K562 (cell line): ENCODE measurements around the gene GFOD1. TPM values are rescaled to one million over a fixed set of nuclear protein-coding genes. Genes with fewer than 3 reads are reported as not detected.

ENCODE experiments used
- ATAC-seq: fragments of 200-7000 bp; cut with Tn5 transposase; 3 replicates; pipeline ENCODE4 v1.9.1; 2020; ENCODE audit warnings: moderate library complexity
- BruUV-seq: library from RNA; stranded (reverse); fragments of 400-500 nt; replicated peaks from 2 replicates; lab custom pipeline; 2021; lab: Mats Ljungman, UMichigan
- CTCF ChIA-PET: fragments of 300-600 bp; formaldehyde crosslinking; extraction: SDS; loops from one replicate; lab custom pipeline; 2021; ENCODE audit warnings: low intra/inter-chr PET ratio; lab: Yijun Ruan, JAX
- POLR2A ChIA-PET: fragments of 300-600, 350-650 bp; sonication (Branson Sonifier 250); formaldehyde crosslinking; extraction: SDS; loops from one replicate; lab custom pipeline; 2021; ENCODE audit warnings: antibody characterized with exemption, inconsistent platforms; lab: Yijun Ruan, JAX
- DNase-seq, 4 experiments: peaks; one replicate each; pipeline versions ENCODE4 v3.0.0 to v3.0.0-alpha.2; 2011 to 2018; ENCODE audit warnings: low spot score in 3 of 4, mixed read lengths in 3 of 4; ENCODE audit errors: extremely low read depth in 1 of 4
- FAIRE-seq: peaks from 2 replicates; lab custom pipeline; 2011; peaks lifted over from hg19 to GRCh38; lab: Jason Lieb, UNC
- H2AFZ ChIP-seq: 2 replicates; pipeline ENCODE4 v1.6.0; 2011; ENCODE audit warnings: low read depth, low read length, control low read depth, inconsistent platforms
- H3K27ac ChIP-seq: fragments of 200-600 bp; 3 replicates; pipeline ENCODE4 v1.8.0; 2011; ENCODE audit warnings: low read depth, mild to moderate bottlenecking, control low read depth, inconsistent platforms, low read length, moderate library complexity, mixed read lengths; ENCODE audit errors: extremely low read depth
- H3K27me3 ChIP-seq, 2 experiments: fragments of 300-600 bp in 1 of 2; 2 replicates in 1 of 2; 3 replicates in 1 of 2; pipeline versions ENCODE4 v1.6.0 to v1.8.0; 2011; ENCODE audit warnings: inconsistent platforms in 2 of 2, low read length in 2 of 2, mild to moderate bottlenecking in 1 of 2, mixed read lengths in 1 of 2, moderate library complexity in 1 of 2; ENCODE audit not compliant: control insufficient read depth in 2 of 2, insufficient read depth in 2 of 2
- H3K36me3 ChIP-seq: fragments of 300-600 bp; 3 replicates; pipeline ENCODE4 v1.8.0; 2011; ENCODE audit warnings: mild to moderate bottlenecking, low read length, inconsistent platforms; ENCODE audit not compliant: control insufficient read depth, insufficient read depth
- H3K4me1 ChIP-seq, 2 experiments: fragments of 200-600 bp in 1 of 2; replicated peaks in 1 of 2; 2 replicates in 1 of 2; 3 replicates in 1 of 2; pipeline versions ENCODE4 v1.5.1 to v1.8.0; 2011; ENCODE audit warnings: inconsistent platforms in 2 of 2, low read length in 2 of 2, mild to moderate bottlenecking in 1 of 2, mixed read lengths in 1 of 2, moderate library complexity in 1 of 2; ENCODE audit not compliant: control insufficient read depth in 2 of 2, insufficient read depth in 2 of 2
- H3K4me2 ChIP-seq: 2 replicates; pipeline ENCODE4 v1.6.1; 2011; ENCODE audit warnings: low read length, control low read depth, inconsistent platforms, mixed read lengths; ENCODE audit not compliant: insufficient read depth
- H3K4me3 ChIP-seq: fragments of 200-600 bp; sonication (generic), shearing (Covaris generic); 2 replicates; pipeline ENCODE4 v1.5.1; 2016; ENCODE audit warnings: control low read depth, inconsistent platforms
- H3K79me2 ChIP-seq: fragments of 200-600 bp; 3 replicates; pipeline ENCODE4 v1.8.0; 2011; ENCODE audit warnings: low read length, inconsistent platforms; ENCODE audit not compliant: control insufficient read depth, insufficient read depth
- H3K9ac ChIP-seq, 2 experiments: 2 replicates each; pipeline versions ENCODE4 v1.6.0 to v1.6.1; 2011; ENCODE audit warnings: low read depth in 2 of 2, low read length in 2 of 2, control low read depth in 1 of 2, inconsistent platforms in 1 of 2, mild to moderate bottlenecking in 1 of 2, mixed read lengths in 1 of 2; ENCODE audit not compliant: insufficient read depth in 1 of 2
- H3K9me1 ChIP-seq: one replicate; pipeline ENCODE4 v1.6.0; 2011; ENCODE audit warnings: inconsistent platforms, mild to moderate bottlenecking, low read length, moderate library complexity; ENCODE audit not compliant: control insufficient read depth, insufficient read depth
- H3K9me3 ChIP-seq: replicated peaks from 2 replicates; pipeline ENCODE4 v1.5.1; 2011; ENCODE audit warnings: low read depth, low read length, inconsistent platforms; ENCODE audit not compliant: control insufficient read depth, insufficient read depth
- H4K20me1 ChIP-seq: replicated peaks from 2 replicates; pipeline ENCODE4 v1.6.1; 2011; ENCODE audit warnings: low read length, inconsistent platforms, mixed read lengths; ENCODE audit not compliant: control insufficient read depth, insufficient read depth
- ETS2 ChIP-seq: IDR thresholded peaks from 2 replicates; pipeline ENCODE4 v1.6.1; 2016; ENCODE audit warnings: borderline replicate concordance, missing genetic modification characterization, mild to moderate bottlenecking, moderate library complexity, missing compliant biosample characterization; ENCODE audit not compliant: poor library complexity, severe bottlenecking
- KLF1 ChIP-seq: fragments of 450-650 bp; IDR thresholded peaks from 2 replicates; pipeline ENCODE4 v1.6.1; 2016; ENCODE audit warnings: missing genetic modification characterization, missing compliant biosample characterization
- MCM7 ChIP-seq, 2 experiments: fragments of 450-650 bp; IDR thresholded peaks; 2 replicates each; pipeline ENCODE4 v1.6.1; 2016 to 2018
- WGBS: fragments of 100-300 bp; shearing (Covaris generic); methylation state at CpG from one replicate; pipeline ENCODE4 v1.1.6; 2016; ENCODE audit warnings: low coverage, mixed read lengths; ENCODE audit not compliant: insufficient coverage; ENCODE audit errors: missing lambda C conversion rate; 5-methylcytosine and 5-hydroxymethylcytosine counted together
- in situ Hi-C: fragments of 300-500 bp; cut with MboI; formaldehyde crosslinking; loops from 4 replicates; pipeline ENCODE4 v1.15.0; 2018; ENCODE audit warnings: inconsistent platforms, mixed read lengths
- intact Hi-C: fragments of 100-400 bp; cut with micrococcal nuclease; formaldehyde crosslinking; loops from 2 replicates; pipeline ENCODE4 v1.14.2; 2022
- polyA plus RNA-seq, 8 experiments: library from polyadenylated mRNA; depleted of rRNA in 4 of 8; stranded (reverse) in 5 of 8; unstranded in 3 of 8; fragments of >200 nt; fragmentation: Nextera tagmentation in 2 of 8; fragmentation: Illumina TruSeq in 1 of 8; extraction: Ambion mirVana in 2 of 8; extraction: Trizol in 1 of 8; gene quantifications; 2 replicates each; pipeline versions ENCODE4 v1.2.1 to v1.2.3, GENCODE V29; 2011 to 2014; ENCODE audit warnings: inconsistent platforms in 1 of 8, missing spikeins in 1 of 8
- total RNA-seq, 7 experiments: library from RNA; depleted of rRNA in 6 of 7; stranded (reverse); fragments of >200 nt in 6 of 7; fragmentation: Illumina TruSeq in 2 of 7; extraction: Trizol in 2 of 7; gene quantifications; 2 replicates each; pipeline versions ENCODE4 v1.2.1 to v1.2.3, GENCODE V29; 2011 to 2021; ENCODE audit warnings: low replicate concordance in 1 of 7

GFOD1 gene
- total and polyA plus RNA-seq, 9 of the 15 experiments (the other 6 are each of a cell fraction or from before 2014, with no cell fraction given), result 3.8 to 12.0 (median 8.2) TPM

- no peak overlapping the region for H3K27ac ChIP-seq
- CTCF ChIA-PET, result no interaction called here
- no peaks in the 10 kb centered on the region for H4K20me1 ChIP-seq
- H3K79me2 ChIP-seq, result no peaks in the 10 kb centered on the region
- H3K4me2 ChIP-seq, result no peak overlapping the region
- no peak overlapping the region for H3K9ac ChIP-seq
- H3K36me3 ChIP-seq, result no peaks in the 10 kb centered on the region
- DNase-seq, result no peak
- in situ Hi-C loops, result no loop called here
- H3K9me3 ChIP-seq, result no peaks in the 10 kb centered on the region; the same call in 1 of the 2 replicates
- POLR2A ChIA-PET, result interaction anchor here (0.9 to 1.1 kb wide), 2 partner anchors 15 to 41 kb away, joined by 3 to 4 read pairs; no protein-coding TSS in a partner anchor
- TF ChIP-seq MCM7 (IDR thresholded peaks at IDR 0.05) (no peak), KLF1 (tag) (no peak), ETS2 (tag) (no peak)
- H3K9me1 ChIP-seq, result no peaks in the 10 kb centered on the region
- H3K4me1 ChIP-seq, result peaks cover 0 to 8% of the 10 kb centered on the region in 2 experiments; a peak in 3 of 5 replicates
- H3K27me3 ChIP-seq, result no peaks in the 10 kb centered on the region
- no TSS peak for BruUV-seq
- intact Hi-C loops, result no loop called here
- no peak for FAIRE-seq
- WGBS, result 64% methylated on average over 7 of the region's 7 CpGs
- no peak overlapping the region for H3K4me3 ChIP-seq
- no peak for ATAC-seq
- no peak overlapping the region for H2AFZ ChIP-seq
Observed at GRCh38 chr6:13436399-13437217, 50.8 kb downstream of the GFOD1 start.
